GM23338 (cell line): ENCODE results near the gene DIP2B.

Source experiments
- CREB1 ChIP-seq: fragments of 250-450 bp; sonication (Bioruptor Pico); IDR thresholded peaks from 2 replicates; pipeline ENCODE4 v1.5.0; 2020; ENCODE audit warnings: low read depth, mild to moderate bottlenecking, moderate library complexity
- EZH2 ChIP-seq: fragments of 200-600 bp; sonication (generic); IDR thresholded peaks from one replicate; pipeline ENCODE4 v1.8.0; 2017; ENCODE audit warnings: antibody characterized with exemption, mild to moderate bottlenecking, low read depth; ENCODE audit not compliant: unreplicated experiment
- EZH2phosphoT487 ChIP-seq: fragments of 200-600 bp; sonication (generic); IDR thresholded peaks from one replicate; pipeline ENCODE4 v1.8.1; 2018; ENCODE audit warnings: antibody characterized with exemption; ENCODE audit not compliant: unreplicated experiment
- JUNB ChIP-seq: IDR thresholded peaks from one replicate; pipeline ENCODE4 v1.6.1; 2016; ENCODE audit warnings: antibody characterized with exemption; ENCODE audit not compliant: unreplicated experiment
- NANOG ChIP-seq: IDR thresholded peaks from 2 replicates; pipeline ENCODE4 v1.6.1; 2016; ENCODE audit warnings: antibody characterized with exemption, borderline replicate concordance
- POLR2AphosphoS5 ChIP-seq: IDR thresholded peaks from 2 replicates; pipeline ENCODE4 v1.6.1; 2016; ENCODE audit warnings: antibody characterized with exemption, low read depth
- STAT1 ChIP-seq: IDR thresholded peaks from one replicate; pipeline ENCODE4 v1.6.1; 2016; ENCODE audit warnings: antibody characterized with exemption; ENCODE audit not compliant: unreplicated experiment
- ZNF114 ChIP-seq: fragments of 250-450 bp; sonication (Bioruptor Pico); IDR thresholded peaks from 2 replicates; pipeline ENCODE4 v1.5.0; 2020; ENCODE audit warnings: mild to moderate bottlenecking, moderate library complexity
- ZNF331 ChIP-seq: fragments of 250-450 bp; sonication (Bioruptor Pico); IDR thresholded peaks from 2 replicates; pipeline ENCODE4 v1.5.0; 2020; ENCODE audit warnings: low read depth, mild to moderate bottlenecking, moderate library complexity
- TF ChIP-seq, protein P1 (sequence below), 2 experiments: fragments of 200-600 bp in 1 of 2; sonication (generic) in 1 of 2; conservative IDR thresholded peaks; 2 replicates each; pipeline versions ENCODE4 v1.5.1 to v1.6.1; 2016 to 2017; ENCODE audit warnings: antibody characterized with exemption in 2 of 2, low read depth in 2 of 2, mild to moderate bottlenecking in 2 of 2, moderate library complexity in 1 of 2
- TF ChIP-seq, protein P2 (sequence below): IDR thresholded peaks from one replicate; pipeline ENCODE4 v1.6.1; 2018; ENCODE audit warnings: antibody characterized with exemption; ENCODE audit not compliant: unreplicated experiment
- TF ChIP-seq, protein P3 (sequence below): fragments of 250-450 bp; sonication (Bioruptor Pico); IDR thresholded peaks from 2 replicates; pipeline ENCODE4 v1.5.0; 2020; ENCODE audit warnings: mild to moderate bottlenecking, moderate library complexity
- TF ChIP-seq, protein P4 (sequence below): IDR thresholded peaks from 2 replicates; pipeline ENCODE4 v1.6.1; 2016; ENCODE audit warnings: antibody characterized with exemption

DNA sequence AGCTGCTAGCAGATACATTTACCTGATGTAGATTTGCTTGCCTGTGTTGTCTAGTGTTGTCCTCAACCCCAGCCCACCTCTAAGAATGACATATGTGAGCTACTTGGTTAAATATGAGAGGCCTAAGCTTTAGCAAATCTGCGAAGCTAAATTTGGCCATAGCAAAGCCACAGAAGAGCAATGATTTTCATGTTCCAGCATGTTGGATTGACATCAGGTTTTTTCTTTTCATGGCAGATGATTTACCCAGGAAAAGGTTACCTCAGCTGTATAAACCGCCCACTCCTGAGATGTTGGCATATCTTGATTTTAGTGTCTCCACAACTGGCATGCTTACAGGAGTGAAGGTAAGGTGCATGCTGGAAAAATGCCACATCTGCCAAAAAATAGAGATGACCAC, 222.7 kb downstream of the DIP2B start:
- TF ChIP-seq, protein P1, sequence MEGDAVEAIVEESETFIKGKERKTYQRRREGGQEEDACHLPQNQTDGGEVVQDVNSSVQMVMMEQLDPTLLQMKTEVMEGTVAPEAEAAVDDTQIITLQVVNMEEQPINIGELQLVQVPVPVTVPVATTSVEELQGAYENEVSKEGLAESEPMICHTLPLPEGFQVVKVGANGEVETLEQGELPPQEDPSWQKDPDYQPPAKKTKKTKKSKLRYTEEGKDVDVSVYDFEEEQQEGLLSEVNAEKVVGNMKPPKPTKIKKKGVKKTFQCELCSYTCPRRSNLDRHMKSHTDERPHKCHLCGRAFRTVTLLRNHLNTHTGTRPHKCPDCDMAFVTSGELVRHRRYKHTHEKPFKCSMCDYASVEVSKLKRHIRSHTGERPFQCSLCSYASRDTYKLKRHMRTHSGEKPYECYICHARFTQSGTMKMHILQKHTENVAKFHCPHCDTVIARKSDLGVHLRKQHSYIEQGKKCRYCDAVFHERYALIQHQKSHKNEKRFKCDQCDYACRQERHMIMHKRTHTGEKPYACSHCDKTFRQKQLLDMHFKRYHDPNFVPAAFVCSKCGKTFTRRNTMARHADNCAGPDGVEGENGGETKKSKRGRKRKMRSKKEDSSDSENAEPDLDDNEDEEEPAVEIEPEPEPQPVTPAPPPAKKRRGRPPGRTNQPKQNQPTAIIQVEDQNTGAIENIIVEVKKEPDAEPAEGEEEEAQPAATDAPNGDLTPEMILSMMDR (conservative IDR thresholded peaks at IDR 0.05; ENCODE audit: low read depth in 2 of 2), result no peak
- no peak for TF ChIP-seq ZNF114
- no peak for TF ChIP-seq EZH2phosphoT487
- TF ChIP-seq POLR2AphosphoS5, result no peak
- TF ChIP-seq STAT1, result no peak
- no peak for TF ChIP-seq EZH2
- TF ChIP-seq ZNF331, result no peak
- TF ChIP-seq, protein P2, sequence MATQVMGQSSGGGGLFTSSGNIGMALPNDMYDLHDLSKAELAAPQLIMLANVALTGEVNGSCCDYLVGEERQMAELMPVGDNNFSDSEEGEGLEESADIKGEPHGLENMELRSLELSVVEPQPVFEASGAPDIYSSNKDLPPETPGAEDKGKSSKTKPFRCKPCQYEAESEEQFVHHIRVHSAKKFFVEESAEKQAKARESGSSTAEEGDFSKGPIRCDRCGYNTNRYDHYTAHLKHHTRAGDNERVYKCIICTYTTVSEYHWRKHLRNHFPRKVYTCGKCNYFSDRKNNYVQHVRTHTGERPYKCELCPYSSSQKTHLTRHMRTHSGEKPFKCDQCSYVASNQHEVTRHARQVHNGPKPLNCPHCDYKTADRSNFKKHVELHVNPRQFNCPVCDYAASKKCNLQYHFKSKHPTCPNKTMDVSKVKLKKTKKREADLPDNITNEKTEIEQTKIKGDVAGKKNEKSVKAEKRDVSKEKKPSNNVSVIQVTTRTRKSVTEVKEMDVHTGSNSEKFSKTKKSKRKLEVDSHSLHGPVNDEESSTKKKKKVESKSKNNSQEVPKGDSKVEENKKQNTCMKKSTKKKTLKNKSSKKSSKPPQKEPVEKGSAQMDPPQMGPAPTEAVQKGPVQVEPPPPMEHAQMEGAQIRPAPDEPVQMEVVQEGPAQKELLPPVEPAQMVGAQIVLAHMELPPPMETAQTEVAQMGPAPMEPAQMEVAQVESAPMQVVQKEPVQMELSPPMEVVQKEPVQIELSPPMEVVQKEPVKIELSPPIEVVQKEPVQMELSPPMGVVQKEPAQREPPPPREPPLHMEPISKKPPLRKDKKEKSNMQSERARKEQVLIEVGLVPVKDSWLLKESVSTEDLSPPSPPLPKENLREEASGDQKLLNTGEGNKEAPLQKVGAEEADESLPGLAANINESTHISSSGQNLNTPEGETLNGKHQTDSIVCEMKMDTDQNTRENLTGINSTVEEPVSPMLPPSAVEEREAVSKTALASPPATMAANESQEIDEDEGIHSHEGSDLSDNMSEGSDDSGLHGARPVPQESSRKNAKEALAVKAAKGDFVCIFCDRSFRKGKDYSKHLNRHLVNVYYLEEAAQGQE, result no peak
- no peak for TF ChIP-seq JUNB
- no peak for TF ChIP-seq CREB1 (CRISPR knock-in tag)
- TF ChIP-seq, protein P3, sequence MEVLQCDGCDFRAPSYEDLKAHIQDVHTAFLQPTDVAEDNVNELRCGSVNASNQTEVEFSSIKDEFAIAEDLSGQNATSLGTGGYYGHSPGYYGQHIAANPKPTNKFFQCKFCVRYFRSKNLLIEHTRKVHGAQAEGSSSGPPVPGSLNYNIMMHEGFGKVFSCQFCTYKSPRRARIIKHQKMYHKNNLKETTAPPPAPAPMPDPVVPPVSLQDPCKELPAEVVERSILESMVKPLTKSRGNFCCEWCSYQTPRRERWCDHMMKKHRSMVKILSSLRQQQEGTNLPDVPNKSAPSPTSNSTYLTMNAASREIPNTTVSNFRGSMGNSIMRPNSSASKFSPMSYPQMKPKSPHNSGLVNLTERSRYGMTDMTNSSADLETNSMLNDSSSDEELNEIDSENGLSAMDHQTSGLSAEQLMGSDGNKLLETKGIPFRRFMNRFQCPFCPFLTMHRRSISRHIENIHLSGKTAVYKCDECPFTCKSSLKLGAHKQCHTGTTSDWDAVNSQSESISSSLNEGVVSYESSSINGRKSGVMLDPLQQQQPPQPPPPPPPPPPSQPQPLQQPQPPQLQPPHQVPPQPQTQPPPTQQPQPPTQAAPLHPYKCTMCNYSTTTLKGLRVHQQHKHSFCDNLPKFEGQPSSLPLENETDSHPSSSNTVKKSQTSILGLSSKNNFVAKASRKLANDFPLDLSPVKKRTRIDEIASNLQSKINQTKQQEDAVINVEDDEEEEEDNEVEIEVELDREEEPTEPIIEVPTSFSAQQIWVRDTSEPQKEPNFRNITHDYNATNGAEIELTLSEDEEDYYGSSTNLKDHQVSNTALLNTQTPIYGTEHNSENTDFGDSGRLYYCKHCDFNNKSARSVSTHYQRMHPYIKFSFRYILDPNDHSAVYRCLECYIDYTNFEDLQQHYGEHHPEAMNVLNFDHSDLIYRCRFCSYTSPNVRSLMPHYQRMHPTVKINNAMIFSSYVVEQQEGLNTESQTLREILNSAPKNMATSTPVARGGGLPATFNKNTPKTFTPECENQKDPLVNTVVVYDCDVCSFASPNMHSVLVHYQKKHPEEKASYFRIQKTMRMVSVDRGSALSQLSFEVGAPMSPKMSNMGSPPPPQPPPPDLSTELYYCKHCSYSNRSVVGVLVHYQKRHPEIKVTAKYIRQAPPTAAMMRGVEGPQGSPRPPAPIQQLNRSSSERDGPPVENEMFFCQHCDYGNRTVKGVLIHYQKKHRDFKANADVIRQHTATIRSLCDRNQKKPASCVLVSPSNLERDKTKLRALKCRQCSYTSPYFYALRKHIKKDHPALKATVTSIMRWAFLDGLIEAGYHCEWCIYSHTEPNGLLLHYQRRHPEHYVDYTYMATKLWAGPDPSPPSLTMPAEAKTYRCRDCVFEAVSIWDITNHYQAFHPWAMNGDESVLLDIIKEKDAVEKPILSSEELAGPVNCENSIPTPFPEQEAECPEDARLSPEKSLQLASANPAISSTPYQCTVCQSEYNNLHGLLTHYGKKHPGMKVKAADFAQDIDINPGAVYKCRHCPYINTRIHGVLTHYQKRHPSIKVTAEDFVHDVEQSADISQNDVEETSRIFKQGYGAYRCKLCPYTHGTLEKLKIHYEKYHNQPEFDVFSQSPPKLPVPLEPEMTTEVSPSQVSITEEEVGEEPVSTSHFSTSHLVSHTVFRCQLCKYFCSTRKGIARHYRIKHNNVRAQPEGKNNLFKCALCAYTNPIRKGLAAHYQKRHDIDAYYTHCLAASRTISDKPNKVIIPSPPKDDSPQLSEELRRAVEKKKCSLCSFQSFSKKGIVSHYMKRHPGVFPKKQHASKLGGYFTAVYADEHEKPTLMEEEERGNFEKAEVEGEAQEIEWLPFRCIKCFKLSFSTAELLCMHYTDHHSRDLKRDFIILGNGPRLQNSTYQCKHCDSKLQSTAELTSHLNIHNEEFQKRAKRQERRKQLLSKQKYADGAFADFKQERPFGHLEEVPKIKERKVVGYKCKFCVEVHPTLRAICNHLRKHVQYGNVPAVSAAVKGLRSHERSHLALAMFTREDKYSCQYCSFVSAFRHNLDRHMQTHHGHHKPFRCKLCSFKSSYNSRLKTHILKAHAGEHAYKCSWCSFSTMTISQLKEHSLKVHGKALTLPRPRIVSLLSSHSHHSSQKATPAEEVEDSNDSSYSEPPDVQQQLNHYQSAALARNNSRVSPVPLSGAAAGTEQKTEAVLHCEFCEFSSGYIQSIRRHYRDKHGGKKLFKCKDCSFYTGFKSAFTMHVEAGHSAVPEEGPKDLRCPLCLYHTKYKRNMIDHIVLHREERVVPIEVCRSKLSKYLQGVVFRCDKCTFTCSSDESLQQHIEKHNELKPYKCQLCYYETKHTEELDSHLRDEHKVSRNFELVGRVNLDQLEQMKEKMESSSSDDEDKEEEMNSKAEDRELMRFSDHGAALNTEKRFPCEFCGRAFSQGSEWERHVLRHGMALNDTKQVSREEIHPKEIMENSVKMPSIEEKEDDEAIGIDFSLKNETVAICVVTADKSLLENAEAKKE (CRISPR knock-in tag), result no peak
- TF ChIP-seq NANOG, result no peak
- TF ChIP-seq, protein P4, sequence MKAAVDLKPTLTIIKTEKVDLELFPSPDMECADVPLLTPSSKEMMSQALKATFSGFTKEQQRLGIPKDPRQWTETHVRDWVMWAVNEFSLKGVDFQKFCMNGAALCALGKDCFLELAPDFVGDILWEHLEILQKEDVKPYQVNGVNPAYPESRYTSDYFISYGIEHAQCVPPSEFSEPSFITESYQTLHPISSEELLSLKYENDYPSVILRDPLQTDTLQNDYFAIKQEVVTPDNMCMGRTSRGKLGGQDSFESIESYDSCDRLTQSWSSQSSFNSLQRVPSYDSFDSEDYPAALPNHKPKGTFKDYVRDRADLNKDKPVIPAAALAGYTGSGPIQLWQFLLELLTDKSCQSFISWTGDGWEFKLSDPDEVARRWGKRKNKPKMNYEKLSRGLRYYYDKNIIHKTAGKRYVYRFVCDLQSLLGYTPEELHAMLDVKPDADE, result no peak
